ENCODE results near the gene UBAC2. TPM values are rescaled to one million over a fixed set of nuclear protein-coding genes. Genes with fewer than 3 reads are reported as not detected.

Gene UBAC2
- total and polyA plus RNA-seq, 11 donors: 32.6 to 66.9 (median 48.5) TPM

GRCh38 chr13:99376132-99376531 lies 175.5 kb downstream of the UBAC2 start:
- TF ChIP-seq, protein P1, sequence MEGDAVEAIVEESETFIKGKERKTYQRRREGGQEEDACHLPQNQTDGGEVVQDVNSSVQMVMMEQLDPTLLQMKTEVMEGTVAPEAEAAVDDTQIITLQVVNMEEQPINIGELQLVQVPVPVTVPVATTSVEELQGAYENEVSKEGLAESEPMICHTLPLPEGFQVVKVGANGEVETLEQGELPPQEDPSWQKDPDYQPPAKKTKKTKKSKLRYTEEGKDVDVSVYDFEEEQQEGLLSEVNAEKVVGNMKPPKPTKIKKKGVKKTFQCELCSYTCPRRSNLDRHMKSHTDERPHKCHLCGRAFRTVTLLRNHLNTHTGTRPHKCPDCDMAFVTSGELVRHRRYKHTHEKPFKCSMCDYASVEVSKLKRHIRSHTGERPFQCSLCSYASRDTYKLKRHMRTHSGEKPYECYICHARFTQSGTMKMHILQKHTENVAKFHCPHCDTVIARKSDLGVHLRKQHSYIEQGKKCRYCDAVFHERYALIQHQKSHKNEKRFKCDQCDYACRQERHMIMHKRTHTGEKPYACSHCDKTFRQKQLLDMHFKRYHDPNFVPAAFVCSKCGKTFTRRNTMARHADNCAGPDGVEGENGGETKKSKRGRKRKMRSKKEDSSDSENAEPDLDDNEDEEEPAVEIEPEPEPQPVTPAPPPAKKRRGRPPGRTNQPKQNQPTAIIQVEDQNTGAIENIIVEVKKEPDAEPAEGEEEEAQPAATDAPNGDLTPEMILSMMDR (IDR thresholded peaks at IDR 0.05): no peak
- no peak for TF ChIP-seq POLR2A (IDR thresholded peaks at IDR 0.05)
- peak overlapping the region in 4 of 12 donors; percentile 5 to 77 (median 24) for H3K27ac ChIP-seq
- H3K36me3 ChIP-seq: peaks cover 0 to 51% (median 14%) of the 10 kb centered on the region in 9 donors
- ATAC-seq (peak in 3 of 4 donors; percentile 22 to 64 (median 36)), DNase-seq (peak in 1 of 5 donors; percentile 36)
- no peaks in the 10 kb centered on the region for H3K9me3 ChIP-seq
- WGBS, 4 donors: 52 to 79% (median 74%) methylated on average over 6 of the region's 6 CpGs
- no peaks in the 10 kb centered on the region for H3K27me3 ChIP-seq
- H3K4me3 ChIP-seq: no peak overlapping the region
- intact Hi-C loops (cut with DNase I): loop anchor here in 2 of 10 donors (10.0 kb wide), 2 partner anchors 101 to 171 kb away; partner anchors contain the start of gene UBAC2 (in 1 of the 2)
- peaks cover 0 to 49% (median 4%) of the 10 kb centered on the region in 12 donors for H3K4me1 ChIP-seq

- ATAC-seq: no peak
- intact Hi-C loops (cut with DNase I): loop anchor here in 2 of 10 donors (10.0 kb wide), 2 partner anchors 102 to 172 kb away; partner anchors contain the start of gene UBAC2 (in 1 of the 2)
- peaks cover 0 to 57% (median 7%) of the 10 kb centered on the region in 12 donors for H3K4me1 ChIP-seq
- 95 to 98% (median 97%) methylated on average over 9 of the region's 9 CpGs for WGBS, 4 donors
- no peak overlapping the region for H3K27ac ChIP-seq
- H3K4me3 ChIP-seq: no peak overlapping the region
- H3K9me3 ChIP-seq: no peaks in the 10 kb centered on the region
- no peak for TF ChIP-seq POLR2A (IDR thresholded peaks at IDR 0.05)
- TF ChIP-seq, protein P1 (IDR thresholded peaks at IDR 0.05): no peak
- no peak for DNase-seq
- no peaks in the 10 kb centered on the region for H3K27me3 ChIP-seq
- H3K36me3 ChIP-seq: peaks cover 0 to 43% (median 9%) of the 10 kb centered on the region in 9 donors
These were observed 176.3 kb downstream of the UBAC2 start for GRCh38 chr13:99376924-99377323.

- TF ChIP-seq, protein P1 (IDR thresholded peaks at IDR 0.05): no peak
- TF ChIP-seq POLR2A (IDR thresholded peaks at IDR 0.05): no peak
- ATAC-seq (no peak), DNase-seq (no peak)
- H3K27ac ChIP-seq: no peak overlapping the region
- peaks cover 0 to 59% (median 8%) of the 10 kb centered on the region in 12 donors for H3K4me1 ChIP-seq
- no peak overlapping the region for H3K4me3 ChIP-seq
- H3K27me3 ChIP-seq: no peaks in the 10 kb centered on the region
- no peaks in the 10 kb centered on the region for H3K9me3 ChIP-seq
- intact Hi-C loops (cut with DNase I): loop anchor here in 2 of 10 donors (10.0 kb wide), 2 partner anchors 103 to 173 kb away; partner anchors contain the start of gene UBAC2 (in 1 of the 2)
- 91 to 96% (median 95%) methylated on average over 8 of the region's 8 CpGs for WGBS, 4 donors
- H3K36me3 ChIP-seq: peaks cover 0 to 37% (median 5%) of the 10 kb centered on the region in 9 donors
These were observed 177.0 kb downstream of the UBAC2 start for GRCh38 chr13:99377641-99378040.

GRCh38 chr13:99378985-99379733 lies 178.5 kb downstream of the UBAC2 start:
- TF ChIP-seq, protein P1 (IDR thresholded peaks at IDR 0.05): no peak
- TF ChIP-seq POLR2A (IDR thresholded peaks at IDR 0.05): no peak
- peak overlapping the region in 1 of 12 donors; percentile 32 for H3K27ac ChIP-seq
- intact Hi-C loops (cut with DNase I): loop anchor here in 2 of 10 donors (10.0 kb wide), 2 partner anchors 104 to 174 kb away; partner anchors contain the start of gene UBAC2 (in 1 of the 2)
- no peaks in the 10 kb centered on the region for H3K9me3 ChIP-seq
- peaks cover 0 to 25% (median 5%) of the 10 kb centered on the region in 9 donors for H3K36me3 ChIP-seq
- DNase-seq: no peak
- no peak for ATAC-seq
- H3K4me3 ChIP-seq: no peak overlapping the region
- 87 to 95% (median 92%) methylated on average over 3 of the region's 3 CpGs for WGBS, 4 donors
- peaks cover 0 to 71% (median 8%) of the 10 kb centered on the region in 12 donors for H3K4me1 ChIP-seq
- no peaks in the 10 kb centered on the region for H3K27me3 ChIP-seq

All from heart left ventricle (tissue), 16 donors.